Measurements from ENCODE around the gene GRID1.

DNA sequence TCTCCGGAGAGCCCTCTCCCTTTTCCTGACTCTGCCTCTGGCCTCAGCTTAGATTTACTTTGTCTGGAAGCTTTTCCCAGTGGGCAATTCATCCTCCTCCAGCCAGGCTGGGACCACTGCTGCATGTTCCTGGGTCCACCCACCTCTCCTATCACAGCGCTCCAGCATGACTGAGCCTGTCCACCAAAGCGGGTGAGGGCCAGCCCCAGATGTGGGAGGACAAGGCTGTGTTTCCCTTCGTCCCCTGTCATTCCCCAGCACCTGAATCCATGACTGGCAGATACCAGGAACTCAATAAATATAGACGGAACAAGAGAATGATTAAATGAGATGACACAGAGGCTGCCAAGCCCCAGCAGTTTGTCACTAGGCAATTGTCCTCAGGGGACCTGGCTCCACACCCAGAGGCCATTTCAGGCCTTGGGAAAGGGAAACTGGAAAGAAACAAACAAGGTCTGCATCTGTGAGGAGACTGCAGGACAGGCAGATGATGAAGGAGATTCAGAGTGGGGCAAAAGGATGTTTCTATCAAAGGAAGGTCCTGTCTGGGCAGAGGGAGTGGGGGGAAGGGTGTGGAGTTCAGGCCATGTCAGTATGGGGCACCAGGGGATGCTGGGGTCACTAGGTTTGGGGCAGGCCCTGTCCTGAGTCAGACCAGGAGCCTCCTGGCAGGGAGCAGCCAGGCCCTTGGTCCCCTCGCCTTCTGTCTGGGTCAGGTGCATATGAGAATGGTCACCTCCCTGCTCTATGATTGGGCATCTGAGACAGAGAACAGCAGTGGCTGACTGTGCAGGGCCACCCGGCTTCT, 576.4 kb downstream of the GRID1 start:
- TF ChIP-seq BHLHE40 (IDR thresholded peaks at IDR 0.05; ENCODE audit: borderline replicate concordance in 1 of 2, low read depth in 2 of 2, low read length in 1 of 2) = no peak
- TF ChIP-seq, protein P1, sequence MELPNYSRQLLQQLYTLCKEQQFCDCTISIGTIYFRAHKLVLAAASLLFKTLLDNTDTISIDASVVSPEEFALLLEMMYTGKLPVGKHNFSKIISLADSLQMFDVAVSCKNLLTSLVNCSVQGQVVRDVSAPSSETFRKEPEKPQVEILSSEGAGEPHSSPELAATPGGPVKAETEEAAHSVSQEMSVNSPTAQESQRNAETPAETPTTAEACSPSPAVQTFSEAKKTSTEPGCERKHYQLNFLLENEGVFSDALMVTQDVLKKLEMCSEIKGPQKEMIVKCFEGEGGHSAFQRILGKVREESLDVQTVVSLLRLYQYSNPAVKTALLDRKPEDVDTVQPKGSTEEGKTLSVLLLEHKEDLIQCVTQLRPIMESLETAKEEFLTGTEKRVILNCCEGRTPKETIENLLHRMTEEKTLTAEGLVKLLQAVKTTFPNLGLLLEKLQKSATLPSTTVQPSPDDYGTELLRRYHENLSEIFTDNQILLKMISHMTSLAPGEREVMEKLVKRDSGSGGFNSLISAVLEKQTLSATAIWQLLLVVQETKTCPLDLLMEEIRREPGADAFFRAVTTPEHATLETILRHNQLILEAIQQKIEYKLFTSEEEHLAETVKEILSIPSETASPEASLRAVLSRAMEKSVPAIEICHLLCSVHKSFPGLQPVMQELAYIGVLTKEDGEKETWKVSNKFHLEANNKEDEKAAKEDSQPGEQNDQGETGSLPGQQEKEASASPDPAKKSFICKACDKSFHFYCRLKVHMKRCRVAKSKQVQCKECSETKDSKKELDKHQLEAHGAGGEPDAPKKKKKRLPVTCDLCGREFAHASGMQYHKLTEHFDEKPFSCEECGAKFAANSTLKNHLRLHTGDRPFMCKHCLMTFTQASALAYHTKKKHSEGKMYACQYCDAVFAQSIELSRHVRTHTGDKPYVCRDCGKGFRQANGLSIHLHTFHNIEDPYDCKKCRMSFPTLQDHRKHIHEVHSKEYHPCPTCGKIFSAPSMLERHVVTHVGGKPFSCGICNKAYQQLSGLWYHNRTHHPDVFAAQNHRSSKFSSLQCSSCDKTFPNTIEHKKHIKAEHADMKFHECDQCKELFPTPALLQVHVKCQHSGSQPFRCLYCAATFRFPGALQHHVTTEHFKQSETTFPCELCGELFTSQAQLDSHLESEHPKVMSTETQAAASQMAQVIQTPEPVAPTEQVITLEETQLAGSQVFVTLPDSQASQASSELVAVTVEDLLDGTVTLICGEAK (IDR thresholded peaks at IDR 0.05; ENCODE audit: borderline replicate concordance) = no peak
- TF ChIP-seq, protein P2, sequence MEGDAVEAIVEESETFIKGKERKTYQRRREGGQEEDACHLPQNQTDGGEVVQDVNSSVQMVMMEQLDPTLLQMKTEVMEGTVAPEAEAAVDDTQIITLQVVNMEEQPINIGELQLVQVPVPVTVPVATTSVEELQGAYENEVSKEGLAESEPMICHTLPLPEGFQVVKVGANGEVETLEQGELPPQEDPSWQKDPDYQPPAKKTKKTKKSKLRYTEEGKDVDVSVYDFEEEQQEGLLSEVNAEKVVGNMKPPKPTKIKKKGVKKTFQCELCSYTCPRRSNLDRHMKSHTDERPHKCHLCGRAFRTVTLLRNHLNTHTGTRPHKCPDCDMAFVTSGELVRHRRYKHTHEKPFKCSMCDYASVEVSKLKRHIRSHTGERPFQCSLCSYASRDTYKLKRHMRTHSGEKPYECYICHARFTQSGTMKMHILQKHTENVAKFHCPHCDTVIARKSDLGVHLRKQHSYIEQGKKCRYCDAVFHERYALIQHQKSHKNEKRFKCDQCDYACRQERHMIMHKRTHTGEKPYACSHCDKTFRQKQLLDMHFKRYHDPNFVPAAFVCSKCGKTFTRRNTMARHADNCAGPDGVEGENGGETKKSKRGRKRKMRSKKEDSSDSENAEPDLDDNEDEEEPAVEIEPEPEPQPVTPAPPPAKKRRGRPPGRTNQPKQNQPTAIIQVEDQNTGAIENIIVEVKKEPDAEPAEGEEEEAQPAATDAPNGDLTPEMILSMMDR (IDR thresholded peaks at IDR 0.05 in 2 of 3, conservative IDR thresholded peaks at IDR 0.05 in 1 of 3; ENCODE audit: control insufficient read depth in 2 of 3, extremely low read depth in 1 of 3, insufficient read depth in 1 of 3, low read depth in 3 of 3, low read length in 3 of 3) = no peak
- no peak for TF ChIP-seq YBX1 (IDR thresholded peaks at IDR 0.05)
- no peak for TF ChIP-seq STAT3 (IDR thresholded peaks at IDR 0.05; ENCODE audit: low read depth, low read length)
- TF ChIP-seq SIX5 (IDR thresholded peaks at IDR 0.05; ENCODE audit: low read depth, low read length, severe bottlenecking) = no peak
- no peak for TF ChIP-seq RAD21 (IDR thresholded peaks at IDR 0.05; ENCODE audit: insufficient read depth, low read depth, low read length)
- no peak for TF ChIP-seq ZNF274 (IDR thresholded peaks at IDR 0.05; ENCODE audit: insufficient read depth, insufficient read length)
- no peak for TF ChIP-seq EZH2 (IDR thresholded peaks at IDR 0.05; ENCODE audit: borderline replicate concordance, control insufficient read depth, low read depth, low read length)
- TF ChIP-seq, protein P3, sequence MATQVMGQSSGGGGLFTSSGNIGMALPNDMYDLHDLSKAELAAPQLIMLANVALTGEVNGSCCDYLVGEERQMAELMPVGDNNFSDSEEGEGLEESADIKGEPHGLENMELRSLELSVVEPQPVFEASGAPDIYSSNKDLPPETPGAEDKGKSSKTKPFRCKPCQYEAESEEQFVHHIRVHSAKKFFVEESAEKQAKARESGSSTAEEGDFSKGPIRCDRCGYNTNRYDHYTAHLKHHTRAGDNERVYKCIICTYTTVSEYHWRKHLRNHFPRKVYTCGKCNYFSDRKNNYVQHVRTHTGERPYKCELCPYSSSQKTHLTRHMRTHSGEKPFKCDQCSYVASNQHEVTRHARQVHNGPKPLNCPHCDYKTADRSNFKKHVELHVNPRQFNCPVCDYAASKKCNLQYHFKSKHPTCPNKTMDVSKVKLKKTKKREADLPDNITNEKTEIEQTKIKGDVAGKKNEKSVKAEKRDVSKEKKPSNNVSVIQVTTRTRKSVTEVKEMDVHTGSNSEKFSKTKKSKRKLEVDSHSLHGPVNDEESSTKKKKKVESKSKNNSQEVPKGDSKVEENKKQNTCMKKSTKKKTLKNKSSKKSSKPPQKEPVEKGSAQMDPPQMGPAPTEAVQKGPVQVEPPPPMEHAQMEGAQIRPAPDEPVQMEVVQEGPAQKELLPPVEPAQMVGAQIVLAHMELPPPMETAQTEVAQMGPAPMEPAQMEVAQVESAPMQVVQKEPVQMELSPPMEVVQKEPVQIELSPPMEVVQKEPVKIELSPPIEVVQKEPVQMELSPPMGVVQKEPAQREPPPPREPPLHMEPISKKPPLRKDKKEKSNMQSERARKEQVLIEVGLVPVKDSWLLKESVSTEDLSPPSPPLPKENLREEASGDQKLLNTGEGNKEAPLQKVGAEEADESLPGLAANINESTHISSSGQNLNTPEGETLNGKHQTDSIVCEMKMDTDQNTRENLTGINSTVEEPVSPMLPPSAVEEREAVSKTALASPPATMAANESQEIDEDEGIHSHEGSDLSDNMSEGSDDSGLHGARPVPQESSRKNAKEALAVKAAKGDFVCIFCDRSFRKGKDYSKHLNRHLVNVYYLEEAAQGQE (IDR thresholded peaks at IDR 0.05; ENCODE audit: low read depth, low read length) = no peak
- no peak for TF ChIP-seq SUZ12 (IDR thresholded peaks at IDR 0.05; ENCODE audit: unreplicated experiment)
- TF ChIP-seq YY1 (IDR thresholded peaks at IDR 0.05; ENCODE audit: low read depth, low read length) = no peak
- no peak for TF ChIP-seq POLR2AphosphoS5 (IDR thresholded peaks at IDR 0.05; ENCODE audit: low read length)
- TF ChIP-seq NR2C1 (IDR thresholded peaks at IDR 0.05) = no peak
